ENCODE results near the gene KCNJ6.

Gene KCNJ6

GRCh38 chr21:37655611-37656300 lies 260.5 kb downstream of the KCNJ6 start:
- no peak overlapping the region for H2AK5ac ChIP-seq (ENCODE audit: low read length, severe bottlenecking)
- H3K27ac ChIP-seq (ENCODE audit: low read length, poor library complexity, severe bottlenecking), result no peak overlapping the region
- no peak overlapping the region for H3K4me2 ChIP-seq (ENCODE audit: low read length, poor library complexity, severe bottlenecking)
- H3K4me1 ChIP-seq (ENCODE audit: control insufficient read depth, insufficient read depth, low read depth, low read length), result peaks cover 11% of the 10 kb centered on the region
- H3K4me3 ChIP-seq (ENCODE audit: insufficient read depth in 1 of 2, low read depth in 1 of 2, low read length in 2 of 2), result no peak overlapping the region
- H3K18ac ChIP-seq (ENCODE audit: low read depth in 1 of 2, low read length in 2 of 2), result no peak overlapping the region
- no peak overlapping the region for H2BK15ac ChIP-seq (ENCODE audit: low read depth, poor library complexity, severe bottlenecking)
- H3K79me1 ChIP-seq (replicated peaks; ENCODE audit: low read length, poor library complexity, severe bottlenecking), result no peaks in the 10 kb centered on the region
- no peak overlapping the region for H3K14ac ChIP-seq (ENCODE audit: low read length in 2 of 2)
- DNase-seq, result peak; percentile 39
- H3K23ac ChIP-seq (ENCODE audit: low read length in 2 of 2), result no peak overlapping the region
- peaks cover 0 to 79% of the 10 kb centered on the region in 2 experiments for H3K27me3 ChIP-seq (ENCODE audit: control insufficient read depth in 1 of 2, insufficient read depth in 1 of 2, low read length in 2 of 2)
- no peak overlapping the region for H2AFZ ChIP-seq (ENCODE audit: low read depth, low read length)
- 83% methylated on average over 6 of the region's 6 CpGs for WGBS
- peaks cover 0 to 9% of the 10 kb centered on the region in 2 experiments for H3K36me3 ChIP-seq (ENCODE audit: control insufficient read depth in 1 of 2, insufficient read depth in 2 of 2, low read depth in 1 of 2, low read length in 2 of 2)
- H4K8ac ChIP-seq (ENCODE audit: low read length), result no peak overlapping the region
- no peak overlapping the region for H2BK5ac ChIP-seq (ENCODE audit: low read depth, low read length, poor library complexity, severe bottlenecking)
- H2BK12ac ChIP-seq (ENCODE audit: low read length in 2 of 2), result no peak overlapping the region
- H3K4ac ChIP-seq (ENCODE audit: low read depth in 1 of 2, low read length in 2 of 2), result no peak overlapping the region
- H3K9me3 ChIP-seq (ENCODE audit: control insufficient read depth, low read length), result no peaks in the 10 kb centered on the region
- no peak overlapping the region for H4K91ac ChIP-seq (ENCODE audit: low read length)
- H3K9ac ChIP-seq (ENCODE audit: low read length), result no peak overlapping the region
- H2BK120ac ChIP-seq (ENCODE audit: low read depth, low read length), result no peak overlapping the region

DNA sequence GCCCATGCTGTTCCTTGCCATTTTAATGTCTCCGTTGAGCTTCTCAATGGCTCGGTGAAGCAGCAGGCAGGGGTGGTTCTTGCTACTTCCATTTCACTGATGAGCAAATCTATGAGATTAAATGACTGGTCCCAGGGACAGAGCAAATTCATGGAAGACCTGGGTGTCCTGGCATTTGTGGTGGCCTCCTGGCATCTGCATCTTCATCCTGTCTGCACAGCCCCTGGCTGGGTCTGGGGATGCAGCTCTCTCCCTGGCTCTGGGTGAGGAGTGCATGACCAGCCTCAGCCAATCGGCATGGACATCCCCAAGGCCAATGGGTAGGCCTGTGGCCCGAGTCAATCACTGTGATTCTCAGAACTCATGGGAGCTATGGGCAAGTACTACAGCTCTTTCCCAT lies 261.7 kb downstream of the KCNJ6 start:
- Histone ChIP-seq H2AK5ac (ENCODE audit: low read length, severe bottlenecking) (no peak overlapping the region), H2BK15ac (ENCODE audit: low read depth, poor library complexity, severe bottlenecking) (no peak overlapping the region), H3K27ac (ENCODE audit: low read length, poor library complexity, severe bottlenecking) (no peak overlapping the region), H3K4me3 (ENCODE audit: insufficient read depth in 1 of 2, low read depth in 1 of 2, low read length in 2 of 2) (no peak overlapping the region), H2AFZ (ENCODE audit: low read depth, low read length) (no peak overlapping the region), H3K4ac (ENCODE audit: low read depth in 1 of 2, low read length in 2 of 2) (no peak overlapping the region), H3K27me3 (ENCODE audit: control insufficient read depth in 1 of 2, insufficient read depth in 1 of 2, low read length in 2 of 2) (peaks cover 0 to 79% of the 10 kb centered on the region in 2 experiments), H2BK12ac (ENCODE audit: low read length in 2 of 2) (no peak overlapping the region), H2BK120ac (ENCODE audit: low read depth, low read length) (no peak overlapping the region), H3K4me2 (ENCODE audit: low read length, poor library complexity, severe bottlenecking) (no peak overlapping the region), H3K79me1 (replicated peaks; ENCODE audit: low read length, poor library complexity, severe bottlenecking) (no peaks in the 10 kb centered on the region), H3K36me3 (ENCODE audit: control insufficient read depth in 1 of 2, insufficient read depth in 2 of 2, low read depth in 1 of 2, low read length in 2 of 2) (peaks cover 0 to 5% of the 10 kb centered on the region in 2 experiments), H3K9ac (ENCODE audit: low read length) (no peak overlapping the region), H3K14ac (ENCODE audit: low read length in 2 of 2) (no peak overlapping the region), H3K4me1 (ENCODE audit: control insufficient read depth, insufficient read depth, low read depth, low read length) (peaks cover 8% of the 10 kb centered on the region), H4K8ac (ENCODE audit: low read length) (no peak overlapping the region), H3K23ac (ENCODE audit: low read length in 2 of 2) (no peak overlapping the region), H2BK5ac (ENCODE audit: low read depth, low read length, poor library complexity, severe bottlenecking) (no peak overlapping the region), H3K18ac (ENCODE audit: low read depth in 1 of 2, low read length in 2 of 2) (no peak overlapping the region), H4K91ac (ENCODE audit: low read length) (no peak overlapping the region), H3K9me3 (ENCODE audit: control insufficient read depth, low read length) (no peaks in the 10 kb centered on the region)
- DNase-seq, result no peak
- WGBS, result 76% methylated on average over 4 of the region's 4 CpGs

GRCh38 chr21:37653201-37653600 lies 263.1 kb downstream of the KCNJ6 start:
- Histone ChIP-seq H4K91ac (ENCODE audit: low read length) (no peak overlapping the region), H3K27ac (ENCODE audit: low read length, poor library complexity, severe bottlenecking) (no peak overlapping the region), H3K79me1 (replicated peaks; ENCODE audit: low read length, poor library complexity, severe bottlenecking) (no peaks in the 10 kb centered on the region), H3K9ac (ENCODE audit: low read length) (no peak overlapping the region), H2AFZ (ENCODE audit: low read depth, low read length) (no peak overlapping the region), H3K14ac (ENCODE audit: low read length in 2 of 2) (no peak overlapping the region), H3K36me3 (ENCODE audit: control insufficient read depth in 1 of 2, insufficient read depth in 2 of 2, low read depth in 1 of 2, low read length in 2 of 2) (peaks cover 0 to 5% of the 10 kb centered on the region in 2 experiments), H2BK120ac (ENCODE audit: low read depth, low read length) (no peak overlapping the region), H2BK12ac (ENCODE audit: low read length in 2 of 2) (no peak overlapping the region), H3K4me1 (ENCODE audit: control insufficient read depth, insufficient read depth, low read depth, low read length) (peaks cover under 1% of the 10 kb centered on the region), H3K27me3 (ENCODE audit: control insufficient read depth in 1 of 2, insufficient read depth in 1 of 2, low read length in 2 of 2) (peaks cover 0 to 88% of the 10 kb centered on the region in 2 experiments), H3K9me3 (ENCODE audit: control insufficient read depth, low read length) (no peaks in the 10 kb centered on the region), H3K18ac (ENCODE audit: low read depth in 1 of 2, low read length in 2 of 2) (no peak overlapping the region), H3K4me3 (ENCODE audit: insufficient read depth in 1 of 2, low read depth in 1 of 2, low read length in 2 of 2) (no peak overlapping the region), H2BK5ac (ENCODE audit: low read depth, low read length, poor library complexity, severe bottlenecking) (no peak overlapping the region), H4K8ac (ENCODE audit: low read length) (no peak overlapping the region), H2BK15ac (ENCODE audit: low read depth, poor library complexity, severe bottlenecking) (no peak overlapping the region), H3K4ac (ENCODE audit: low read depth in 1 of 2, low read length in 2 of 2) (no peak overlapping the region), H2AK5ac (ENCODE audit: low read length, severe bottlenecking) (no peak overlapping the region), H3K23ac (ENCODE audit: low read length in 2 of 2) (no peak overlapping the region), H3K4me2 (ENCODE audit: low read length, poor library complexity, severe bottlenecking) (no peak overlapping the region)
- no peak for DNase-seq
- 73% methylated on average over 4 of the region's 4 CpGs for WGBS

GRCh38 chr21:37647781-37648180 lies 268.5 kb downstream of the KCNJ6 start:
- Histone ChIP-seq H3K4ac (ENCODE audit: low read depth in 1 of 2, low read length in 2 of 2) (no peak overlapping the region), H3K27ac (ENCODE audit: low read length, poor library complexity, severe bottlenecking) (no peak overlapping the region), H3K4me1 (ENCODE audit: control insufficient read depth, insufficient read depth, low read depth, low read length) (peaks cover 9% of the 10 kb centered on the region), H3K23ac (ENCODE audit: low read length in 2 of 2) (no peak overlapping the region), H3K4me3 (ENCODE audit: insufficient read depth in 1 of 2, low read depth in 1 of 2, low read length in 2 of 2) (no peak overlapping the region), H3K18ac (ENCODE audit: low read depth in 1 of 2, low read length in 2 of 2) (no peak overlapping the region), H2BK5ac (ENCODE audit: low read depth, low read length, poor library complexity, severe bottlenecking) (no peak overlapping the region), H3K9ac (ENCODE audit: low read length) (no peak overlapping the region), H4K91ac (ENCODE audit: low read length) (no peak overlapping the region), H4K8ac (ENCODE audit: low read length) (no peak overlapping the region), H3K9me3 (ENCODE audit: control insufficient read depth, low read length) (peaks cover 6% of the 10 kb centered on the region), H3K36me3 (ENCODE audit: control insufficient read depth in 1 of 2, insufficient read depth in 2 of 2, low read depth in 1 of 2, low read length in 2 of 2) (no peaks in the 10 kb centered on the region), H3K4me2 (ENCODE audit: low read length, poor library complexity, severe bottlenecking) (no peak overlapping the region), H2AK5ac (ENCODE audit: low read length, severe bottlenecking) (no peak overlapping the region), H2BK15ac (ENCODE audit: low read depth, poor library complexity, severe bottlenecking) (no peak overlapping the region), H2BK120ac (ENCODE audit: low read depth, low read length) (no peak overlapping the region), H2AFZ (ENCODE audit: low read depth, low read length) (no peak overlapping the region), H3K14ac (ENCODE audit: low read length in 2 of 2) (no peak overlapping the region), H3K79me1 (replicated peaks; ENCODE audit: low read length, poor library complexity, severe bottlenecking) (no peaks in the 10 kb centered on the region), H3K27me3 (ENCODE audit: control insufficient read depth in 1 of 2, insufficient read depth in 1 of 2, low read length in 2 of 2) (peaks cover 0 to 88% of the 10 kb centered on the region in 2 experiments), H2BK12ac (ENCODE audit: low read length in 2 of 2) (no peak overlapping the region)
- no peak for DNase-seq
- WGBS, result 70% methylated on average over 4 of the region's 4 CpGs

All from mesenchymal stem cell (in vitro differentiated cells and primary cell).